ENCODE data around the gene ACOX3.

DNA sequence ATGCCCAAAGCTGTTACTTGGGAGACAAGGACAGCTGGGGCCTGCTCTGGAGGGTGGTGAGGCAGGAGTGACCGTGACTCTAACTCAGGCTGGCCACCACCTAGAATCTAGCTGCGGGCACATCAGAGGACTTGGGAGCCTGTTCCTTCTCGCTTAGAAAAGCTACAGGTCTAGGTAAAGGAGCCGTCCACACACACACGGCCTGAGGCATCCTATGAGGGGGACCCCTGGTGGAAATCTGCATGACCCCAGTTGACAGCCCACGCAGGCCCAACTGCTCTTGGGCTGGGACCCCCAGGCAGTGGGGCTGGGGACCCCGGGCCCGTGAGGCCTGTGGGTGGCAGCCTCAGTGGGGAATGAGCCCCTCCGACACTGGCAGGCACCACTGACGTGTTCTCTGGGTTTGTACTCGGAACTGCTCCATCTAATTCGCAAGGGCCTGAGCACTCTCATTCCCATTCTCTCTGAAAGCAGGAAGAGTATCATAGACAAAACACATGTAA is 75.6 kb downstream of the ACOX3 start:
- TF ChIP-seq POLR2A (IDR thresholded peaks at IDR 0.05; ENCODE audit: low read length), result no peak
- no peak for TF ChIP-seq GATA1 (IDR thresholded peaks at IDR 0.05; ENCODE audit: low read depth, low read length)

Measured in erythroblast (primary cell).